NCI-H82 (cell line): ENCODE data around the gene DCAF4L1.

ENCODE experiments used
- DNase-seq: peaks from one replicate; lab custom pipeline; 2025; lab: John Stamatoyannopoulos, UW

The DCAF4L1 gene

DNA sequence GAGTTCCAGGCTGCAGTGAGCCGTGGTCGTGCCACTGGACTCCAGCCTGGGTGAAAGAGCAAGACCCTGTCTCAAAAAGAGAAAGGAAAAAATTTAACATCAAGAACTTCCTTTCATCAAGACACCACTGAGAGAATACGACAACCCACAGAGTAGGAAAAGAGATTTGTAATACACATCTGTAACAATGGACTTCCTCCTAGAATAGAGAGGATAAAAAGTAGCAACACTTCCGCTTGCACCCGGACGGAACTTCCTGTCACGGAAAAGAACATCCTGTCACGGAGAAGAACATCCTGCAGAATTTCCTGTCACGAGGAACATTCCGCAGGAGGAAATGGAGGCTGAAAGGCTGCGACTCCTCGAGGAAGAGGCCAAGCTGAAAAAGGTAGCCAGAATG is at the start of gene DCAF4L1:
DCAF4L1 (plus strand) TSS at position 301 of the 400 bp plus-strand sequence; CDS start at position 338, 37 bp downstream.
- no peak for DNase-seq

DNA sequence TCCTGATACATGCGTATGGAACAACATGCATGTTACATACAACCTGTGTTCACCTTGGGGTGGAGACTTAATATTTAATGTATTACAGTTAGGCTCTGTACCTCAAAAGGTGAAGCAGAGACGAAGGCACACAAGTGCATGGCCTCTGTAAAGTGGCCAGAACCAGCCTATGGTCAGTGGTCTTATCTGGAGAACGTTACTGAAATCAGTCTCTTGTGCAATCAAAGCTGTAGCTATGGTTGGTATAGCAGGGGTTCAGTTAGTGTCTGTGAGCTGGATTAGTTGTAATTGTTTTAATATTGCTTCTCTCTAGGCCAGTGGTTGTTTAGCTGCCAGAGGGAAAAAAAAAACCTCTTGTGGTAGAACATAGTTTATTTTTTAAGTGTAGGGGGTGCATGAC is 48.6 kb upstream of the DCAF4L1 start:
- DNase-seq = no peak

GRCh38 chr4:41933997-41934503 is 47.5 kb upstream of the DCAF4L1 start:
- peak; percentile 4 for DNase-seq

GRCh38 chr4:41934514-41934900 is 47.0 kb upstream of the DCAF4L1 start:
- DNase-seq = no peak

GRCh38 chr4:41934901-41935651 is 46.5 kb upstream of the DCAF4L1 start, which contains the start of gene TMEM33:
Gene TMEM33 (plus strand): TSS chr4:41935429. CDS start chr4:41935485, 56 bp downstream.
- DNase-seq = peak; percentile 94

DNA sequence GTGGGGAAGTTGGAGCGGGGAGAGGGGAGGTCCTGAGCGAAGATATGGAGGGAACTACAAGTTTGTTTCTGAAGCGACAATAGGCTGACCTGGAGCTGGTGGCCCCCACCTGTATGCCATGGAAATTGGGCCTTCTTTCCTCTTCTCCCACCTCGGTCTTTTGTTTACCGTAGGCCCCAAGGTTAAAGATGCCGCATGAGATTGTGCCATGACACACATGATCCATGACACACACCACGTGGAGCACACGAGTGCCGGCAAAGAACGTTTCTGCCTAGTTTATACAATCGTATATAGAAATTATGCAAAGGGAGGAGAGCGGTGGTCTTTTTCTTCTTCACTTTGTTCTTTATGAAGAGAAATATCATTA is 45.9 kb upstream of the DCAF4L1 start:
- DNase-seq = no peak

DNA sequence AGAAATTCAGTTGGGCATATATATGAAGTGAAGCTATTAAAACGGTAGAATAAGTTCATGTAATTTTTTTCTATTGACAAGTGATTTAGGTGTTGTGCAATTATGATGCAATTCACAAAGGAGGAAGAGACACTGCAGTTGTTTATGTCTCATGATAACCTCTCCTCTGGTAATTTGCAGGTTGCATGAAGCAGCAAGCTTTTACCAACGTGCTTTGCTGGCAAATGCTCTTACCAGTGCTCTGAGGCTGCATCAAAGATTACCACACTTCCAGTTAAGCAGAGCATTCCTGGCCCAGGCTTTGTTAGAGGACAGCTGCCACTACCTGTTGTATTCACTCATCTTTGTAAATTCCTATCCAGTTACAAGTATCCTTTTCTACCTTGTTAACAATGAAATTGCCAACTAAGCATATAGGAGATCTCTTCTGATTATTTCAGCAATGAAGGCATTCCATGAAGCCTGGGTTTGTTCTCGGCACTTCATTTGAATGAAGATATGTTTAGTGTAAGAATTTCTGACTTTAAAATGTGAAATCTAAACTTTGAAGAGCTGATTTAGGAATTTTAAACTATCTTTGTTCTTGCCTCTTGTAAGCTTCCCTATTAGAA is 42.4 kb upstream of the DCAF4L1 start:
- peak; percentile 3 for DNase-seq

DNA sequence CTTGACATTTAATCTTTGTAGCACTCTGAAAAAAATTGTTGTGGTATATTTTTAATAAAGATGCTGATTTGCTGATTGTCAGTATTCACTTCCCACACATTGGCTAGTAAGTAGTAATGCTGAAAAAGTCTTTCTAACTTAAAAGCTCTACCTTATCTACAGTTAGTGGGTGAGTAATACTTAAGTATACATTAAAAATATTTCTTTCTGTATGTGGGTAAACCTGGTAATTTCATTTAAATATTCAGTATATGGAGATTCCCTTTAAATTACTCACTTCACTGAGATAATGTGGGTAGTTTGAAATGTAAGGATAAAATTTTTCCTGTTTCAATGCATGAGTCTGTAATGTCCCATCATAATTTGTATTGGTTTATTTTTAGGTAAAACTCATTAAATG is 40.7 kb upstream of the DCAF4L1 start:
- DNase-seq = no peak

DNA sequence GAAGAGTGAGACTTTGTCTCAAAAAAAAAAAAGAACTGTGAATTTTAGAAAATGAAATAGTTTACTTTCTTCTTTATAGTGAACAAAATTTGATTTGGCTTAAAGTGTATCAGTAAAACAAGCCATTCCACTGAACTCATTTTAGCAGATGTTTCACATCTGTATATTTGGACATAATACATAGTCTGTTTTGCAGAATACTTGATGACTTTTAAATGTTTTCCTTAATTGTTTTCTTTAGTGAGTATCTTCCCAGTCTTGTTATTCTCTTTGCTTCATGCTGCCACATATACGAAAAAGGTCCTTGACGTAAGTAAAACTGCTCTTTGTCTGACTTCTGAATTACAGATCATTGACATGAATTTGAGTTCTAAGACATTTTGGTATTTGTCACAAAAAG is 38.0 kb upstream of the DCAF4L1 start:
- DNase-seq = no peak

DNA sequence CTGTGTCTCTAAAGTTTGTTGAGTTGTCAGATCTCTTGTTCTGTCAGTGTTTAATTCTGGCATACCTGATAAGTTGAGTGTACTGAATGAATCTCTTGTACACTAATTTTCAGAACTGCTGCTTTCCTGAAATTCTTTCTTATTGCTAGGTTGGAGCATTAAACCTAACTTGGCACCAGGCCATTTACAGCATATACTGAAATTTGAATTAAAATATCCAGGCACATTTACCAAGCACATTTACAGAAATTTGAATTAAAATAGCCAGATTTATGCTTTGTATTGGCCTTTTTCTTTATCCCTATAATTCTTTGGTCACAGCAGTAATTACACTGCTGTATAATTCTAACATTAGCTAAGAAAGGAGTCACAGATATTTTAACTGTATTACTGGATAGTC is 37.5 kb upstream of the DCAF4L1 start:
- DNase-seq = no peak

DNA sequence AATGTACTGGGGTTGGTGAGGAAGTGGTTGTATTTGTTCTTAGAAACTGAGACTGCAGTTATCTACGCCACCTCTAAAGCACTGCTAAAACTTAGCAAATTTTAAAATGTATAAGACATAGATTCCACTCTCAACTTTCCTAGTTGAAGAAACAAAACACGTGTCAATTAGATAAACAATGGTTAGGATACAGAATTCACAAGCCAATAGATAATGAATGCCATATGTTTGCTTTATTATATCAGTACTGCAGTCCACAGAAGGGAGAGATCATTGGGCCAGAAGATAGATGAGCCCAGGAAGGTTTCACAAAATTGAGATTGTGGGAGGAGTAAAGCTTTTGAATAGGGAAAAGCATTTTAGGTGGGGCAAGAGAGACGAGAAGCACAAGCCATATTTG is 32.0 kb upstream of the DCAF4L1 start:
- DNase-seq = no peak

- DNase-seq = peak; percentile 53
These were observed 23.9 kb upstream of the DCAF4L1 start for GRCh38 chr4:41957634-41958033.

DNA sequence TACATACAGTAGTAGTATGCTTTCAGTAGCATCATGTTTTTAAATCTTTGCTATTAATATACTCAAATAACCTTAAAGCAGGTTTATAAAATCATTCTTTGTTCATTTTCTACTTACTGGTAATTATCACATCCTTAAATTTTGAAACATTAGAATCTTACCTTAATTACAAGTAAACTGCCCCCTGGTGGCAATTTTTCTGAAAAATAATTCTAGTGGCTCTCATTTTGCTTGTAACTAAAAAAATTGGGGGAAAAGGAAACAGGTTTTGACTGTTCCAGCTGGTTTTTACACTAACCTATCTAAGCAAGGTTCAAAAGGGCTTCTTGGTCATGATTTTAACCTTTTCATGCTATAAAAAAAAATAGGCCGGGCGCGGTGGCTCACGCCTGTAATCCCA is 18.5 kb upstream of the DCAF4L1 start:
- DNase-seq = peak; percentile 52

DNA sequence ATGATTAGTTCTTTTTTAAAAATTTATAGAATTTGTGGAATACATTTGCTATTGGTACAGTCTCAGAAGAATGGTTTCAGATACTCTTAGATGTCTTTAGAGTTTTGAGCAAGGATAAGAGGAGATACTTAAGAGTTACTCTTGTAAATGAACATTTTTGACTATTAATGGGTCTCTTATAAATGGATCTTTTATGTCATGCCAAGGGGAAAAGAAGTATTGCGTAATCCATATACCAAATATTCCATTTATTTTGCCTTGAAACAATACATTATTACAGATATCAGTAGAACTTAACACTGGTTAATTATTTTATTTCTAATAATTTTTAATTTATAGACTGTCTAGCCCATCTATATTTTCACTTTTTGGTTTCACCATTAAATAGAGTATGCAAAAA is 17.2 kb upstream of the DCAF4L1 start:
- no peak for DNase-seq

GRCh38 chr4:41967392-41967791 is 14.2 kb upstream of the DCAF4L1 start:
- no peak for DNase-seq

GRCh38 chr4:41969671-41970070 is 11.9 kb upstream of the DCAF4L1 start:
- DNase-seq = no peak

DNA sequence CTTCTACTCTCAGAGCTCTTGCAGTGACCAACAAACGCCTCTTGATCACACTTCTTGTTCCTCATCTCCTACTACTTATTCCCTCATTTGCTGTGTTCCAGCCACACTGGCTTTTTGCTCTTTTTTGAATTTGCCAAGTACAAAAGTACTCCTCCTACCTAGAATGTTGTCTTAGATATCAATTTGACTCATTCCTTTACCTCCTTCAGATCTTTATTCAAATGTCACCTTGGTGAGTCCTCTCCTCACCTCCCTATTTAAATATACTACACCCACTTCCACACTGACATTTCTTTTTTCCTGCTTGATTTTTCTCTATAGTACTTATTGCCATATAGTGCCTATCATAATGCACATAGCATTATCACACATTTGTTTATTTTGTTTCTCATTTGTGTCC is 6.2 kb upstream of the DCAF4L1 start:
- DNase-seq = no peak

DNA sequence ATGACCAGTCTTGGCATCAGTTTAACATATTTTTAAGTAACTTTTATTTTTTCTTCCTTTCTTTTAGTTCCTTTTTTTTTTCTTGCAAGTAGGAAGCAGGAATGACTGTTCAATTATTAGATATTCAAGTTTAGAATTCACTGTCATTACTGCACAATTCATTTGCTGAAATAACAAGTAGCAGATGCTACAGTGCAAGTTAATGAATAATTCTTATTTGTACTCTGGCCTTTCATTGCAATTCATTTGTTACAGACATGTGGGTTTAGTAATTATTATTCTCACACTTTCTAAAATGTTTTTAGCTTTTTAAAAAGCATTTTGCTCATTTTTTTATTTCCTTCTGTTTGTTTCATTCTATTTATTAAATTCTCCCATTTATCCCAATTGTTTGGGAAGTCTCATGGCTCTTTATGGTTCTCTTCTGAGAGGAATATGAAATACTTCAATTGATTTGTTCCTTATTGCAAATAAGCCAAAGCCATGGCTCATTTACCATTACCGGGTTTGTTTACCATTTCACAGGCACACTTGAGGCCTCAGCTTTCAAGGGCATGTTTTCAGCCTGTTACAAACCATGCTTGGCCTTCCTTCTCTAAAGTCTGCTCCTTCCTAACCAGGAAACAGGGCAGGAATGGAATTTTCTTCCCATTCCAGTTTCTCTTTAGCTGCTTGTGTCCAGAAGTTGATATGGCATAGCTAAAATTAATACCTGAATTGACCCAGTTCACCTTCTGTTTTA is 4.6 kb upstream of the DCAF4L1 start:
- DNase-seq = no peak

DNA sequence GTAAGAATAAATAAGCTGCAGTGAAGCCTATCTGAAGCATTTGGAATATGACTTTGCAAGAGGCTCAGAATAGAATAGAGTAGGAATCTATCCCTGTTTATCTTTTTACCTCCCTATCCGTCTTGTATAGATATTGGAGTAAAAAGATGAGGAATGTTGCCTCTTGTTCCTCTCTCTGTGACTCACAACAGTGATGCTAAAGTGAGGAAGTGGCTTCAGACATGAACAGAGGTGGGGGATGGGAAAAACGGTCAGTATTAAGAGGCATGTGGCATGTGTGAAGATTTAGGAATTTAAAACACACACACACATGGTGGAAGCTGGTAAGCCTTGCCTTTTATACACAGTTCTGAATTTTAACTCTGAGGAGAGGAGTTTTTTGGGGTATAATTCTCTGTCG is 3.8 kb upstream of the DCAF4L1 start:
- no peak for DNase-seq

DNA sequence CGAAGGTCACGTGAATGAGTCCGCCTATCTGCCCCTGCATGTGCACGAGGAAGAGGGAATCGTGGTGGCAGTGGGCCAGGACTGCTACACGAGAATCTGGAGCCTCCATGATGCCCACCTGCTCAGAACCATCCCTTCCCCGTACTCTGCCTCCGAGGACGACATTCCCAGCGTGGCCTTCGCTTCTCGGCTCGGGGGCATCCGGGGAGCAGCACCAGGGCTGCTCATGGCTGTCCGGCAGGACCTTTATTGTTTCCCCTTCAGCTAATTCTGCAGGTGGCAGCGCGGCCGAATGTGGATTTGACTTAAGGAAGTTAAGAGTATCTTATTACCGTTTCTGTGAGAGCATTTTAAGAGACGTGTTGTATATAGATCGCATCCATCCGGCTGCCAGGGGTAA is 1.2 kb downstream of the DCAF4L1 start:
- DNase-seq = no peak

DNA sequence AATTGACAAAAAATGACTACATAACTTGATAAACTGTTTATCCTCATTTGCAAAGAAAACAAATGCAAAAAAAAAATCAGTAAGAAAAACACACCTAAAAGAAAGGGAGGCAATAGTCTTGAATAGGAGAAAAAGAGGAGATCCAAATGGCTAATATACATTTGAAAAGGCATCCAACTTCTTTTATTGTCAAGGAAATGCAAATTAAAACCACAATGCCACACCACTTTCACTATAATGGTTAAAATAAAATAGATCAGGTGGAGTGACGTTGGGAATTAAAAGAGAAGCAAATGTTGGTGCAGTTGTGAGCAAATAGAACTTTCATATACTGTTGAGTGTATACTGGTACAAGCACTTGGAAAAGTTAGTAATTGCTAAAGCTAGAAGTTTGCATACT is 3.6 kb downstream of the DCAF4L1 start:
- no peak for DNase-seq

GRCh38 chr4:41989994-41990364 is 8.4 kb downstream of the DCAF4L1 start:
- no peak for DNase-seq
